HepG2 (cell line): ENCODE measurements around the gene STOML2. TPM values are rescaled to one million over a fixed set of nuclear protein-coding genes. Genes with fewer than 3 reads are reported as not detected.

ENCODE experiments used
- ATF7 ChIP-seq, 2 experiments: fragments of 450-650 bp in 1 of 2; sonication (generic) in 1 of 2; formaldehyde crosslinking in 1 of 2; IDR thresholded peaks; 2 replicates each; pipeline versions ENCODE4 v1.4.0 to v1.6.1; 2016 to 2020; ENCODE audit warnings: antibody characterized with exemption in 1 of 2, mild to moderate bottlenecking in 1 of 2, missing genetic modification reagents in 1 of 2
- ATRX ChIP-seq: sonication (generic); formaldehyde crosslinking; IDR thresholded peaks from 2 replicates; pipeline ENCODE4 v1.4.0; 2020; ENCODE audit warnings: missing genetic modification reagents, borderline replicate concordance
- BRCA1 ChIP-seq: sonication (generic); formaldehyde crosslinking; IDR thresholded peaks from 2 replicates; pipeline ENCODE4 v1.4.0; 2020; ENCODE audit warnings: missing genetic modification reagents
- CHD4 ChIP-seq: fragments of 200-600 bp; sonication (generic); IDR thresholded peaks from 2 replicates; pipeline ENCODE4 v1.7.0; 2017; ENCODE audit warnings: mild to moderate bottlenecking, low read length, borderline replicate concordance
- GPN1 ChIP-seq: sonication (generic); formaldehyde crosslinking; IDR thresholded peaks from 2 replicates; pipeline ENCODE4 v1.5.1; 2020; ENCODE audit warnings: missing genetic modification reagents, borderline replicate concordance
- GTF2F1 ChIP-seq: fragments of 150-350 bp; IDR thresholded peaks from 2 replicates; pipeline ENCODE4 v1.6.1; 2014; ENCODE audit warnings: low read length
- HNF4G ChIP-seq, 2 experiments: sonication (generic) in 1 of 2; formaldehyde crosslinking in 1 of 2; IDR thresholded peaks; 2 replicates each; pipeline versions ENCODE4 v1.4.0 to v1.6.1; 2011 to 2020; ENCODE audit warnings: borderline replicate concordance in 2 of 2, low read depth in 2 of 2, mild to moderate bottlenecking in 2 of 2, low read length in 1 of 2, missing genetic modification reagents in 1 of 2, moderate library complexity in 1 of 2
- JUNB ChIP-seq: sonication (generic); formaldehyde crosslinking; IDR thresholded peaks from 2 replicates; pipeline ENCODE4 v1.8.0; 2022; ENCODE audit warnings: missing genetic modification reagents, mild to moderate bottlenecking, borderline replicate concordance
- KAT2B ChIP-seq: fragments of 150-350 bp; IDR thresholded peaks from 2 replicates; pipeline ENCODE4 v1.6.1; 2014; ENCODE audit warnings: low read depth, low read length, borderline replicate concordance
- MLLT10 ChIP-seq: sonication (generic); formaldehyde crosslinking; IDR thresholded peaks from 2 replicates; pipeline ENCODE4 v1.4.0; 2020; ENCODE audit warnings: missing genetic modification reagents
- MZF1 ChIP-seq: sonication (generic); formaldehyde crosslinking; IDR thresholded peaks from 2 replicates; pipeline ENCODE4 v1.8.1; 2023; ENCODE audit warnings: mild to moderate bottlenecking, missing genetic modification reagents, borderline replicate concordance
- NR2F6 ChIP-seq, 2 experiments: IDR thresholded peaks; 2 replicates each; pipeline ENCODE4 v1.6.1; 2016; ENCODE audit warnings: antibody characterized with exemption in 1 of 2, mild to moderate bottlenecking in 1 of 2
- POLR2AphosphoS2 ChIP-seq: IDR thresholded peaks from 2 replicates; pipeline ENCODE4 v1.6.1; 2011; ENCODE audit warnings: low read depth, low read length, improper control_type of control experiment
- SIX1 ChIP-seq: sonication (generic); formaldehyde crosslinking; IDR thresholded peaks from 2 replicates; pipeline ENCODE4 v1.4.0; 2020; ENCODE audit warnings: missing genetic modification reagents, borderline replicate concordance
- SP4 ChIP-seq: sonication (generic); formaldehyde crosslinking; IDR thresholded peaks from 2 replicates; pipeline ENCODE4 v1.8.1; 2023; ENCODE audit warnings: mild to moderate bottlenecking, missing genetic modification reagents
- TSC22D2 ChIP-seq: sonication (generic); formaldehyde crosslinking; IDR thresholded peaks from 2 replicates; pipeline ENCODE4 v1.5.1; 2020; ENCODE audit warnings: missing genetic modification reagents, mild to moderate bottlenecking, borderline replicate concordance
- ZNF12 ChIP-seq: sonication (generic); formaldehyde crosslinking; IDR thresholded peaks from 2 replicates; pipeline ENCODE4 v1.5.0; 2020; ENCODE audit warnings: missing genetic modification reagents
- ZNF121 ChIP-seq: sonication (generic); formaldehyde crosslinking; IDR thresholded peaks from 2 replicates; pipeline ENCODE4 v1.5.0; 2020; ENCODE audit warnings: mild to moderate bottlenecking, missing genetic modification reagents
- ZNF282 ChIP-seq: fragments of 450-650 bp; IDR thresholded peaks from 2 replicates; pipeline ENCODE4 v1.6.1; 2018; ENCODE audit not compliant: partially characterized antibody
- ZNF331 ChIP-seq: sonication (generic); formaldehyde crosslinking; IDR thresholded peaks from 2 replicates; pipeline ENCODE4 v1.4.0; 2020; ENCODE audit warnings: missing genetic modification reagents
- ZNF451 ChIP-seq: sonication (generic); formaldehyde crosslinking; IDR thresholded peaks from 2 replicates; pipeline ENCODE4 v1.5.0; 2020; ENCODE audit warnings: mild to moderate bottlenecking, missing genetic modification reagents
- ZNF460 ChIP-seq: sonication (generic); formaldehyde crosslinking; IDR thresholded peaks from 2 replicates; pipeline ENCODE4 v1.5.1; 2020; ENCODE audit warnings: missing genetic modification reagents, mild to moderate bottlenecking, borderline replicate concordance
- ZNF549 ChIP-seq: sonication (generic); formaldehyde crosslinking; IDR thresholded peaks from 2 replicates; pipeline ENCODE4 v1.5.0; 2020; ENCODE audit warnings: missing genetic modification reagents
- ZNF556 ChIP-seq: sonication (generic); formaldehyde crosslinking; IDR thresholded peaks from 2 replicates; pipeline ENCODE4 v1.4.0; 2020; ENCODE audit warnings: mild to moderate bottlenecking, missing genetic modification reagents, borderline replicate concordance
- ZNF674 ChIP-seq: sonication (generic); formaldehyde crosslinking; IDR thresholded peaks from 2 replicates; pipeline ENCODE4 v1.5.0; 2020; ENCODE audit warnings: low read depth, mild to moderate bottlenecking, missing genetic modification reagents
- ZNF737 ChIP-seq: sonication (generic); formaldehyde crosslinking; IDR thresholded peaks from 2 replicates; pipeline ENCODE4 v1.5.0; 2020; ENCODE audit warnings: missing genetic modification reagents, mild to moderate bottlenecking, borderline replicate concordance
- ZNF839 ChIP-seq: sonication (generic); formaldehyde crosslinking; IDR thresholded peaks from 2 replicates; pipeline ENCODE4 v1.4.0; 2020; ENCODE audit warnings: missing genetic modification reagents, mild to moderate bottlenecking, borderline replicate concordance
- polyA plus RNA-seq, 8 experiments: library from polyadenylated mRNA; depleted of rRNA in 3 of 8; stranded (reverse) in 7 of 8; unstranded in 1 of 8; fragments of >200 nt; fragmentation: Illumina TruSeq in 4 of 8; extraction: Trizol in 4 of 8; gene quantifications; 2 replicates each; pipeline versions ENCODE4 v1.2.1 to v1.2.3, GENCODE V29; 2011 to 2016; ENCODE audit warnings: low read depth in 4 of 8, missing spikeins in 1 of 8, mixed read lengths in 1 of 8; ENCODE audit not compliant: insufficient read depth in 1 of 8
- total RNA-seq, 5 experiments: library from RNA; depleted of rRNA; stranded (reverse); fragments of >200 nt; fragmentation: Illumina TruSeq; extraction: Trizol; gene quantifications; 2 replicates each; pipeline ENCODE4 v1.2.3, GENCODE V29; 2016; ENCODE audit warnings: low read depth in 1 of 5
- TF ChIP-seq, protein P1 (sequence below): sonication (generic); formaldehyde crosslinking; IDR thresholded peaks from 2 replicates; pipeline ENCODE4 v1.4.0; 2020; ENCODE audit warnings: missing genetic modification reagents

STOML2 gene
- total and polyA plus RNA-seq, 2 of the 13 experiments (the other 11 are each of a cell fraction or from before 2014, with no cell fraction given): 245 to 250 TPM

- TF ChIP-seq JUNB (CRISPR knock-in tag): no peak
- no peak for TF ChIP-seq ATF7 (IDR thresholded peaks at IDR 0.05)
- TF ChIP-seq ATF7 (CRISPR knock-in tag; IDR thresholded peaks at IDR 0.05): peak; percentile 66; the same call in 1 of the 2 replicates
- no peak for TF ChIP-seq ZNF549 (CRISPR knock-in tag)
- no peak for TF ChIP-seq KAT2B
- no peak; the same call in 1 of the 2 replicates for TF ChIP-seq ZNF460 (CRISPR knock-in tag)
- TF ChIP-seq ZNF451: peak; percentile 79
- TF ChIP-seq NR2F6 (IDR thresholded peaks at IDR 0.05): no peak
- peak; percentile 54; the same call in 1 of the 2 replicates for TF ChIP-seq NR2F6 (CRISPR knock-in tag; IDR thresholded peaks at IDR 0.05)
- no peak for TF ChIP-seq SIX1 (CRISPR knock-in tag)
- no peak for TF ChIP-seq CHD4
- TF ChIP-seq ZNF556: peak; percentile 99
- TF ChIP-seq HNF4G (IDR thresholded peaks at IDR 0.05; ENCODE audit: borderline replicate concordance, low read depth, low read length): no peak
- TF ChIP-seq HNF4G (CRISPR knock-in tag; IDR thresholded peaks at IDR 0.05; ENCODE audit: borderline replicate concordance, low read depth): 0 out of 2 replicates have a peak, but pooled peaks have one; percentile 32
- TF ChIP-seq GPN1 (CRISPR knock-in tag): no peak
- TF ChIP-seq ZNF282: no peak
- TF ChIP-seq MZF1 (CRISPR knock-in tag): peak; percentile 99
- TF ChIP-seq ZNF331 (CRISPR knock-in tag): peak; percentile 47; the same call in 1 of the 2 replicates
- peak; percentile 93; the same call in 1 of the 2 replicates for TF ChIP-seq ZNF737
- TF ChIP-seq GTF2F1: no peak
- TF ChIP-seq ZNF121 (CRISPR knock-in tag): 0 out of 2 replicates have a peak, but pooled peaks have one; percentile 59
- no peak for TF ChIP-seq TSC22D2 (CRISPR knock-in tag)
- no peak; the same call in 1 of the 2 replicates for TF ChIP-seq POLR2AphosphoS2
- TF ChIP-seq ZNF12: peak; percentile 80
- TF ChIP-seq ATRX (CRISPR knock-in tag): no peak
- peak; percentile 40; the same call in 1 of the 2 replicates for TF ChIP-seq ZNF839 (CRISPR knock-in tag)
- 0 out of 2 replicates have a peak, but pooled peaks have one; percentile 76 for TF ChIP-seq ZNF674 (CRISPR knock-in tag)
- TF ChIP-seq BRCA1: no peak
- TF ChIP-seq MLLT10 (CRISPR knock-in tag): no peak
- TF ChIP-seq, protein P1, sequence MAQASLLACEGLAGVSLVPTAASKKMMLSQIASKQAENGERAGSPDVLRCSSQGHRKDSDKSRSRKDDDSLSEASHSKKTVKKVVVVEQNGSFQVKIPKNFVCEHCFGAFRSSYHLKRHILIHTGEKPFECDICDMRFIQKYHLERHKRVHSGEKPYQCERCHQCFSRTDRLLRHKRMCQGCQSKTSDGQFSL: 0 out of 2 replicates have a peak, but pooled peaks have one; percentile 65
- TF ChIP-seq SP4: peak; percentile 60; the same call in 1 of the 2 replicates
These were observed 6.7 kb downstream of the STOML2 start, which contains the start of gene PIGO (continued) for GRCh38 chr9:35096035-35096849.
